H1 (cell line): ENCODE data around the gene SMPD2. TPM values are rescaled to one million over a fixed set of nuclear protein-coding genes. Genes with fewer than 3 reads are reported as not detected.

ENCODE experiments used
- MAX ChIP-seq: IDR thresholded peaks from 2 replicates; pipeline ENCODE4 v1.6.1; 2012; ENCODE audit warnings: inconsistent platforms
- NANOG ChIP-seq: IDR thresholded peaks from 2 replicates; pipeline ENCODE4 v1.6.1; 2011; ENCODE audit warnings: low read length, low read depth, mild to moderate bottlenecking, inconsistent platforms; ENCODE audit not compliant: insufficient read depth, poor library complexity, severe bottlenecking
- polyA plus RNA-seq, 7 experiments: library from polyadenylated mRNA; depleted of rRNA in 3 of 7; stranded (reverse) in 5 of 7; unstranded in 2 of 7; fragments of >200 nt in 5 of 7; fragments of 200-250 nt in 2 of 7; gene quantifications; 1 replicate in 5 of 7; 2 replicates in 1 of 7; 4 replicates in 1 of 7; pipeline versions ENCODE4 v1.2.1 to v1.2.3, GENCODE V29; 2011 to 2013; ENCODE audit warnings: missing spikeins in 2 of 7, mixed read lengths in 2 of 7
- total RNA-seq: library from RNA; stranded (reverse); fragmentation: NEBNext Ultra II Directional; extraction: Animal tissue kit (Norgen Biotek cat#: 25700); gene quantifications from 2 replicates; pipeline ENCODE4 v1.2.1, GENCODE V29; 2021

Gene SMPD2
- total and polyA plus RNA-seq, 2 of the 8 experiments (the other 6 are each of a cell fraction or from before 2014, with no cell fraction given) = 11.5 to 17.2 TPM

- TF ChIP-seq NANOG (no peak), MAX (no peak)
Measured at GRCh38 chr6:109450801-109451200, 10.3 kb downstream of the SMPD2 start (continued).
